Stimulated activated CD4-positive, alpha-beta T cell treated with anti-CD3 and anti-CD28 coated beads, TNF-alpha, amount 100 ng/mL, for 4 hours (primary cell): Measurements from ENCODE around the gene TMEM59L.

Experiments
- DNase-seq, 3 experiments: peaks; one replicate each; pipeline ENCODE4 v3.0.0-alpha.2; 2020; ENCODE audit warnings: low read depth in 3 of 3

TMEM59L gene

DNA sequence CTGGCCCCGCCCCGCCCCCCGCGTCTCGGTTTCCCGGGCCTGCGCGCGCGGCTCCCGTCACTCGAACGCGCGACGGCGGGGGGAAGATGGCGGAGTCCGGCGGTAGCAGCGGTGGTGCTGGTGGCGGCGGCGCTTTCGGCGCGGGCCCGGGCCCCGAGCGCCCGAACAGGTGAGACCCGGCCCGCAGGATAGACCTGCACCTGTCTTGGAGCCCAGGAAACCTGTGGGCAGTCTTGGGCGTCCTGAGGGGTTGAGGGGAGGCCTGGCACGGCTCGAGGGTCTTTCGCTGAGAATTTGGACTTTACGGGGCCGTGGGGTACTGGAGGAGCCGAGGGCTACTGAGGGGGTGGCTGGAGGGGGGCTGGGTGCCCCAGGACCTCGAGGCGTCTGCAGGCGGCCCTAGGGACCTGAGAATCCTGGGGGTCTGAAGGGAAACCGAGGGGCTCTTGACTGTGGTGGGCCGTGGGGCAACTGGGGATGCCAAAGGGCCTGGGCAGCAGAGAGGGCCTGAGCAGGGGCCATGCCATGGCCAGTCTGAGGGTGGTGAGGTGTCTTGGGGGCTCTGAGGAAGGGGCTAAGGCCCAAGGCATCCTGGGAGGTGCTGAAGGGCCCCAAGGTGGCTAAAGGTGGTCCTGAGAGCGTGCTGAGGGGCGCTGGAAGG lies 24.4 kb downstream of the TMEM59L start, which contains the start of gene KLHL26:
KLHL26 (plus strand) TSS at position 60 of the 661 bp plus-strand sequence; CDS start at position 87, 27 bp downstream.
- DNase-seq = no peak

GRCh38 chr19:18637673-18638630 lies 25.3 kb downstream of the TMEM59L start:
- DNase-seq = no peak

DNA sequence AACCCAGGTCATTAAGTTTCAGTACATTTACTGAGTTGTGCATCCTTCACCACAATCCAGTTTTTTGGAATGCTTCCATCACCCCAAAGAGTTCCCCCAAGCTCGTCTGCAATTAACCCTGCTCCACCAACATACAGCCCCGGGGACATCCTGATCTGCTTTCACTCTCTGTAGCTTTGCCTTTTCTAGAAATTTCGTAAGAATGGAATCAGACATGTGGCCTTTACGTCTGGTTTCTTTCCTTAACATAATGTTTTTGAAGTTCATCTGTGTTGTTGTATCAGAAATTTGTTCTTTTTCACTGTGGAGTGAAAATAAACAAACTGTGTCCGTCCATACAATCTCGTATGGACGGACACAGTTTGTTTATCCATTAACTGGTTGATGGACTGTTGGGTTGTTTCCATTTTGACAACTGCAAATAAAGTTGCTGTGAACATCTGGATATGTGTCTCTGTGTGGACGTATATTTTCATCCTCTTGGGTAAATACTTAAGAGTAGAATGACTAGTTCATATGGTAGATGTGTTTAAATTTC lies 27.1 kb downstream of the TMEM59L start:
- DNase-seq = no peak

- no peak for DNase-seq
These were observed 31.7 kb downstream of the TMEM59L start for GRCh38 chr19:18644196-18645034.

- DNase-seq = no peak
These were observed 32.4 kb downstream of the TMEM59L start for GRCh38 chr19:18645035-18645511.

DNA sequence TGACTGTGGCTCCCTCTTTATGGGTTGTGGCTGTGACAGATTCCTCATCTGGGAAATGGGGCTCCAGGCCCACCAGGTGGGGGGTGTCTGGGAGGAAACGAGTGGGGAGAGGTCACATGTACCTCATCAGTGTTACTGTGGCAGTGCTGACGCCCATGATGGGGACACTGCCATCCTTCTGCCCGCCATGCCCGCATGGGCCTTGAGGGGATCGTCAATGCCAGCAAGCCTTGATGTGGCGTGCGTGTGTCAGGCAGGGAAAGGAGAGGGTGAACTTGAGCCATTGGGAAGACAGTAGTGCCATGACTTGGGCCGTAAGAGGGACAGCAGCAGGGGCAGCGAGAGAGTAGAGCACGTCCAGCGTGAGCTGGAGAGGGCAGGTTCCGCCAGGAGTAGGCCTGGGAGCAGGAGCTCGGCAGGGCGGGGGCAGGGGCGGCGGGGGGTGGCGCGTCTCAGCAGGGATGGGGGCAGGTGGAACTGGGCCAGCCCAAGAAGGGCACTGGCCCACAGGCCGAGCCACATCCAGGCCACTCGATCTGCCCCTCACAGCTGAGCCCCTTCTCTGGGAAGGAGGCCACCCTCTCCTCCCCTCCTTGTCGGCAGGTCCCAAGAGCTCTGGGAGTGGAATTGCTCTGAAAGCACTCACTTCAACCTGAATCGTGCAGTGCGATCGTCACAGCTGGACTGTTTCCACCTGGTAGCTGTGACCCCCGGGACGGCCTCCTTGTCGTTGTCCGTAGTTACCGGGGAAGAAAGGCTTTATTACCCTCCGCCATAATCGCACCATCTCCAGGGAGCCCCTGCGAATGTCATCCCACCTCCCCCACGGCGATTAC lies 34.1 kb downstream of the TMEM59L start:
- no peak for DNase-seq

DNA sequence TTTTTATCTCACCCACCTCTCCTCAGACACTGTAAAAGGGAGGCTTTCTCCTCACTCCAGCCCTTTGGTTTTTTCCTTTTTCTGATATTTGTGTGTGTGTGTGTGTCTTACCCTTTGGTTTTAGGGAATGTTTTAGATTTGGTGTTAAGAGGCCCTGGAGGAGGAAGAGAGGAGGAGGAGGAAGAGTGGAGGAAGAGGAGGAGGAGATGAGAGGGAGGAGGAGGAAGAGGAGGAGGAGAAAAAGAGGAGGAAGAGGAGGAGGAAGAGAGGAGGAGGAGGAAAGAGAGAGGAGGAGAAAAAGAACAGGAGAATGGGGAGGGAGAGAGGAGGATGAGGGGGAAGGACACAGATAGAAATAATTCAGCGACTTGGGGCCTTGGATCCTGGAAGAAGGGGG lies 34.7 kb downstream of the TMEM59L start:
- DNase-seq = no peak

DNA sequence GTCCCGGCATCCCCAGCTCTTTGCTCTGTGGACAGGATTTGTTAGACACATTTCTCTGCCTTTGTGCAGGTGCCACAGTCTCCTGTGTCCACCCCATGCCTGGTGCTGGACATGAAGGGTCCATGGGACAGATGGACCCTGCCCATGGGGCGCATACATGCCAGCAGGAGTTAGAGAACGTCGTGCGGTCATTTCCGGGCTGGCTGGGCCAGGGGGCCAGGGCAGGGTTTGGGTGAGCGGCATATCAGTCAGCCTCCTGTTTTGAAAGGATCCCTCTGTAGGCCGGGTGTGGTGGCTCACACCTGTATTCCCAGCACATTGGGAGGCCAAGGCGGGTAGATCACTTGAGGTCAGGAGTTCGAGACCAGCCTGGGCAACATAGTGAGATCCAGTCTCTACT lies 35.1 kb downstream of the TMEM59L start:
- DNase-seq = no peak

DNA sequence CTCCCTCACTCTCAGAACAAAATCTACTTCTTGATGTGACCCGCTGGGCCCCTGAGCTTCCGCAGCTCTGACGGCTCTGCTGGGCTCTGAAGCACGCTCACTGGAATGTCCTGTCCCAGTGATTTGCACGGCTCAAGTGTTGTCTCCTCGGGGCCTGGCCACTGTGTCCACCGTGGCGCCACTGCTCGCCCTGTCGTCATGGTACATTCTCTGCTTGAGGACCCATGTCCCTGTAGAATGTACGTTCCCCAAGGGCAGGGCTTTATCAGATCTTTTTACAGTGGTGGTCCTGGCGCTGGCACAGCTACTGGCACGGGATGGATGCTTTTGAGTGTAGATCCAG lies 36.3 kb downstream of the TMEM59L start:
- DNase-seq = no peak

DNA sequence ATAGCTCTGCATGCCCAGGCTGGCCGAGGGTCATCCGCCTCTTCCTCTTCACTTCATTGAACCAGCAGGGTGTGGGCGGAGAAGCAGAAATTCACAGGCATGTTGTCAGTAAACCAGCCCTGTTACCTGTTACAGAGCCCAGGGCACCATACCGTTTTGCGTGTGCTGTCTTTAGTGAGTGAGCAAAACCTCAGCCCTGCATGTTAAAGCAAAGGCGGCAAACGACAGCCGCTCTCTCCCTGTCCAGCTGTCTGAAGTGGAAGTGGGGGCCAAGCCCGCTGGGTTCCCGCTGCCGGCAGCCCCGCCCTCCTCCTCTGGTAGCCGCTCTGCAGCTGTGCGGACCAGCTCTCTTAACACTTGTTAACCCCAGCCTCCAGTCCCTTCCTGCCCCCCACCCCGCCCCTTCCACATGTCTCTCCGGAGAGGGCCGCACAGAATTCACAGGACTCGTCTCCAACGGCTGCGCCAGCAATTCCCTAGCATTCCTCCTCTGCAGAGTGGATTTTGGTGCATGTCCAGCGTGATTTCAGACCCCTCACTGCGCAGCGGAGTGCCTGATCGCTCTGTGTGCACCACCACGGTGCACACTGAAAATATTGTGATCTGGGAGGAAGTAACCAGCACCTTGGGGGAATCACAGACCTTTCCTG lies 36.8 kb downstream of the TMEM59L start:
- DNase-seq = no peak

DNA sequence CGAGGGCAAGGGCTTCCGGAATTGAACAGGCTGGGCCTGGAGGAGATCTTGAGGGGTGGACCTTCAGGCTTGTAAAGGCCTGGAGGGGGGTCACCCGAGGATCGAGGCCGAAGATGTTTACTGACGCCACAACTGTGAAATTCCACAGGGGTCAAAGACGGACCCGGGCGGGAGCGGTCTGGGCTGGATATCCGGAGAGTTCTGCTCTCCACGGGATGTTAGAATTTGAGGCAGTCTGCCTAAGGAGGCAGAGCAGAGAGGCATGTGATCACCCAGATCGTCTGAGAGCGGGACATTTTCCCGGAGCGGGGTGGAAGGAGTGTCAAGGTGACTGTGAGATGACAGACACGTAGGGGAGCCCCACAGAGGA lies 37.3 kb downstream of the TMEM59L start:
- DNase-seq = no peak

DNA sequence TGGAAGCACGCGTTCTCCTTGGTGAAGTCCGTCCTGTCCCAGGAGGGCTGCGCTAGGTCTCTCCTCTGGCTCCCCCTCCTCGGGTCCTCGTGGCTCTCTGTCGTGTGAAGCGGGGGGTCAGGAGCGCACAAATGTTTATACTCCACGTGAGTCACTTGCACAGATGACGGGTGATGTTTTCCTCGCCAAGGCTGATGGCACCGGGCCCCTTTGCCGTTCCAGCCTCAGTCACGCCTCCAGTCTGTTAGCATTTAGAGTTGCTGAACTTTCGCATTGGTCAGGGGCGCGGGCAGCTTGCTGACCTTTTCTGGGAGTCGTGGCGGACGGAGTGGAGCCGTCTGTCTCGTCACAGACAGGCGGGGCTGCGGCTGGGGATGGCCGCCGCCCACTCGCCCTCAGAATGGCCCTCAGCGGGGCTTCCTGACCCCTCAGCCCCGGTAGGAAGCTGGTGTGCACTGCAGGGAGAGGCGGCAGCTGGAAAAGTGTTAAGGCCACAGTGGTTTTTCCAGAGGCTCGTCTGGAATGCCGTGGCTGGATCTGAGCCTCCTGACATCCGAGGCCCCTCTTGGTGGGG lies 37.9 kb downstream of the TMEM59L start:
- no peak for DNase-seq

- no peak for DNase-seq
These were observed 38.6 kb downstream of the TMEM59L start for GRCh38 chr19:18651300-18651699.

DNA sequence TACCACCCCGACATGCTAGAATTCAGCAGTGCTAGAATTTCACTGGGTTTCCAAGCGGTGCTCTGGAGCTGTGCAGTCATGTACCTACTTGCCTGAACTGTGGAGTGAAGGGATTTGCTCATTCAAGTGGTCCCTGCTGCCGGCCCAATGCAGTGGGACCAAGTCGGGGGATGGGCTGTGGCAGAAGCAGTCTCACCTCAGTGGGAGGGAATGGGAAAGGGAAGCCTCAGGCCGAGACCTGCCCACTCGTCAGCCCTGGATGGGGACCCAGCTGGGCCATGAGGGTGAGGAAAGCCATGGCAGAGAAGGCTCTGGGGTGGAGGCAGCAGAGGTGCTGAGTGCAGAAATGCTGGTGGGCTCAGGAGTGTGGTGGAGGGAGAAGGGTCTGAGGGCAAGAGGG lies 39.1 kb downstream of the TMEM59L start:
- no peak for DNase-seq

DNA sequence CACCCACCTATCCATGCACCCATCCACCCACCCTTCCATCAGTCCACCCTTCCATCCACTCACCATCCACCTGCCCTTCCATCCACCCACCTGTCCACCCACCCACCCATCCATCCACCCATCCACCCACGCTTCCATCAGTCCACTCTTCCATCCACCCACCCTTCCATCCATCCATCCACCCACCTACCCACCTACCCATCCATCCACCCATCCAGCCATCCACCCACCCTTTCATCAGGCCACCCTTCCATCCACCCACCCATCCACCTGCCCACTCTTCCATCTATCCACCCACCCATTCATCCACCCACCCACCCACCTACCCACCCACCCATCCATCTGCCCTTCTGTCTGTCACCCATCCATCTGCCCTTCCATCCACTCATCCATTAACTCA lies 41.2 kb downstream of the TMEM59L start:
- no peak for DNase-seq

GRCh38 chr19:18654469-18654868 lies 41.8 kb downstream of the TMEM59L start:
- DNase-seq = no peak

DNA sequence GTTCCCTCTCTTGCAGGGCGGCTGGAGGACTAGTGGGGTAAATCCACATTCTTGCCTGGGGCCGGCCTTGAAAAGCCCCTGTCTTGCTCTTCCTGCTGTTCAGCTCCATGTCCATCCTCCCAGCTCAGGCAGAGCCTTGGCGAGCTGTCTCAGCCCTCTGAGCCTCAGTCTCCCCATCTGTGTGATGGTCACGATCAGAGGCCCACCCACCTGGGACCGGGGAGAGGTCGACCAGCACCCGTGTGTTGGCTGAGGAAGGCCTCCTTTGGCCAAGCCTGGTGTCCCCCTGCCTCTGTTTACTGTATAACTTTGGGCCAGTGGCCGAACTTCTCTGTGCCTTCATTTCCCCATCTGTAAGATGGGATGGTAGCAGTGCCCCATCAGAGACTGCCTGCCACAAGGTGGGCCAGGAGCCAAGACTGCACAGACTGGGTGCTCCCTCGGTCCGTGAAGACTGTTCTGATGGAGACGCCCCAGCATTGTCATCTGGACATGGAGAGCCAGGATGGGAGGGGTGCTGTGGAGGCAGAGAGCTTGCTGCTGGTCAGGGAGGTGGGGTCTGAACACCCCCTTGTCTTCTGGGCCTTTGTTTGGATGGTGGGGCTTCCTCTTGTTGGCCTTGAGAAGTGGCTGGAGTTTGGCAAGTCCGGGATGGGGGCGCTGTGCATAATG lies 42.6 kb downstream of the TMEM59L start:
- DNase-seq = no peak

GRCh38 chr19:18656337-18657086 lies 43.8 kb downstream of the TMEM59L start:
- DNase-seq = no peak
